ACC112 (cell line): Measurements from ENCODE around the gene ULK4.

ENCODE experiments used
- H2AFZ ChIP-seq: fragments of 200-600 bp; sonication (generic); one replicate; pipeline ENCODE4 v1.6.0; 2017; ENCODE audit warnings: antibody characterized with exemption, low read length; ENCODE audit not compliant: unreplicated experiment
- H3K27ac ChIP-seq: fragments of 200-600 bp; sonication (generic); 2 replicates; pipeline ENCODE4 v1.5.1; 2014; ENCODE audit warnings: low read depth, mild to moderate bottlenecking, antibody characterized with exemption, low read length, moderate library complexity
- H3K27me3 ChIP-seq: fragments of 200-600 bp; sonication (generic); 2 replicates; pipeline ENCODE4 v1.6.1; 2014; ENCODE audit warnings: mild to moderate bottlenecking, antibody characterized with exemption, low read length, moderate library complexity, mixed read lengths; ENCODE audit not compliant: insufficient read depth
- H3K36me3 ChIP-seq: fragments of 200-600 bp; sonication (generic); 2 replicates; pipeline ENCODE4 v1.6.1; 2016; ENCODE audit warnings: mild to moderate bottlenecking, antibody characterized with exemption, low read length, moderate library complexity, mixed read lengths; ENCODE audit not compliant: insufficient read depth
- H3K4me1 ChIP-seq: fragments of 200-600 bp; sonication (generic); one replicate; pipeline ENCODE4 v1.6.1; 2016; ENCODE audit warnings: low read length, mixed read lengths; ENCODE audit not compliant: insufficient read depth, unreplicated experiment, control insufficient read depth
- H3K4me3 ChIP-seq: fragments of 200-600 bp; sonication (generic); 2 replicates; pipeline ENCODE4 v1.5.1; 2014; ENCODE audit warnings: mild to moderate bottlenecking, low read depth, low read length
- H3K79me2 ChIP-seq: fragments of 200-600 bp; sonication (generic); one replicate; pipeline ENCODE4 v1.6.0; 2016; ENCODE audit warnings: low read length; ENCODE audit not compliant: control insufficient read depth, unreplicated experiment, insufficient read depth

Gene ULK4

DNA sequence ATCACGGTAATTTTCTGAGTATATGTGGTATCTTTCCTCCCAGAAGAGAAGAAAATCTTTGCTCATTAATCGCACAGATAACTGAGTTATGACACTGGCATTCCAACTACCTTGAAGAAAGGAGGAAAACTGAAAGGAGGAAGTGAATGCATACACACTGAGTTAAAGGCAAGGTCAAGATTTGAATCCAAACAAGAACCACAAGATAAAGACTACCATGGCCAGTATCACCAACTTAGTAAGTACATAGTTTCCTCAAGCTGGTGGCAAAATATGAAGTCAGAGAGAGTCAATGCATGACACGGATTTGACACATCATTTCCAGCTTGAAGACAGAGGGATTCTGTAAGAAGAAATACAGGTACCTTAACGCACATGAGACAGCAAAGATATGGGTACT, 287.5 kb downstream of the ULK4 start:
- peaks cover 3% of the 10 kb centered on the region for H3K4me1 ChIP-seq
- H3K79me2 ChIP-seq: no peaks in the 10 kb centered on the region
- no peak overlapping the region for H3K27ac ChIP-seq
- H3K36me3 ChIP-seq: no peaks in the 10 kb centered on the region
- H3K4me3 ChIP-seq: no peak overlapping the region
- H3K27me3 ChIP-seq: no peaks in the 10 kb centered on the region
- no peak overlapping the region for H2AFZ ChIP-seq

DNA sequence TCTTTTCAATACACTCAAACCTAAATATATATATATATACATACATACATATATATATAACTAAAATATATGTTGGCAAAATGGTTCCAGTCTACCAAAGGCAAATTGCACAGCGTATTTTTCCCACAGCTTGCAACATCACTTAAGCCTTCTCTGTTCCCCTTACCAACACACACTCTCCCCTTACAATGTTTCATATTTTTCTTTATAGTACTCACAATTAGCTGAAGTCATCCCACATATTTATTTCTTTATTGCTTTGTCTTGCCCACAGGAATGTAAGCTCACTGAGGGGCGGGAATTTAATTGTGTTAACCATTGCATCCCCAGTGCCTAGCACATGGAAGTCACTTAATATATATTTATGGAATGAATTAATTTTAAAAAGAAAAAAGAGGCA, 288.3 kb downstream of the ULK4 start:
- Histone ChIP-seq H3K36me3 (no peaks in the 10 kb centered on the region), H3K4me1 (peaks cover 3% of the 10 kb centered on the region), H3K27ac (no peak overlapping the region), H3K79me2 (no peaks in the 10 kb centered on the region), H3K4me3 (no peak overlapping the region), H2AFZ (no peak overlapping the region), H3K27me3 (no peaks in the 10 kb centered on the region)

DNA sequence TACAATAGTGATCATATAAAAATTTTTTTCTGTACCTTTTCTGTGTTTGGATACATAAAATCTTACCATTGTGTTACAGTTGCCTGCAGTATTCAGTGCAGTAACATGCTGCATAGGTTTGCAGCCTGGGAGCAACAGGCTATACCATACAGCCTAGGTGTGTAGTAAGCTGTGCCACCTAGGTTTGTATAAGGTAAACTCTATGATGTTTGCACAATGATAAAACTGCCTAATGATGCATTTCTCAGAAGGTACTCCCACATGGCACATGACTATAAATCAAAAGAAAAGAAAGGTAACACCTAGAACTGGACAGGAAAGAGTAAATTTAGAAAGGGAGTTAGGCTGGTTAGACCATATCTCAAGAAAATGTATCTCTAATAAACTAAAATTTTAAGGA, 293.5 kb downstream of the ULK4 start:
- H3K27me3 ChIP-seq: no peaks in the 10 kb centered on the region
- no peak overlapping the region for H3K27ac ChIP-seq
- H3K79me2 ChIP-seq: no peaks in the 10 kb centered on the region
- H3K4me1 ChIP-seq: peaks cover 3% of the 10 kb centered on the region
- H3K36me3 ChIP-seq: no peaks in the 10 kb centered on the region
- no peak overlapping the region for H3K4me3 ChIP-seq
- H2AFZ ChIP-seq: no peak overlapping the region

DNA sequence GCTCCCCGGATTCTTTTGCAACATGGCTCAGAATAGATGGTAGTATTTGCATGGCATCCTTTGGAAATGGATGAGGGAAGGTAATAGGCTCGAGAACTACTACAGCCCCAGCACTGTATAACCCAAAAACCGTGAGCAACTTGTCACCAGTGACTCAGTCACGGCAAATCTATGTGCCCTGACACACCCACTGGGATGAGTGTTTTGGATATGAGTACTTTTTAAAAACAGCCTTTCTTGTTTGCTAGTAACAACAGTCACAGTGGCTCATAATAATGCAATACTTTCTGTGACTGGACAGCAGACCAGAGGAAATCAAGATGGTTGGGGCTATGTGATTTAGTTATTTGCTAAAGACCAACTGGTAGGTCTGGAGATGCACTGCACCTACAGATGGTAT, 299.6 kb downstream of the ULK4 start:
- Histone ChIP-seq H3K4me3 (no peak overlapping the region), H3K27ac (no peak overlapping the region), H3K79me2 (no peaks in the 10 kb centered on the region), H3K27me3 (no peaks in the 10 kb centered on the region), H3K36me3 (no peaks in the 10 kb centered on the region), H2AFZ (no peak overlapping the region), H3K4me1 (no peaks in the 10 kb centered on the region)

DNA sequence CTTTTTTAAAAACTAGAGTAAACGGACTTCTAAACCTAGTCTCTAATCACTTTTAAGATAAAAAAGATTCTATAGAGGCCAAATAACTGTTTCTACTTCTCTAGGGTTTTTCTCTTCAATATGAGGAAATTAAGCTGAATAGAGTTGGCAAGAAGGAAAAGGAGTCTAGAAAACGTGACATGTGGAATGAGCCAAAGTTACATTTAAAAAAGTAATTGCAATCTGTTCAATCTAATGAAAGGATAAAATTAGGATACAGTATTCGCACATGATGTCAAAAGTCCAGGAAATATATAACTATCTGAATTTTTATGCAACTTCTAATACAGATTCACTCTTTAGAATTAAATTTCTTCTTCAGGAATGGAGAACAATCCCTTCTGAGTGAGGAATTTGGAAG, 300.1 kb downstream of the ULK4 start:
- Histone ChIP-seq H3K4me1 (no peaks in the 10 kb centered on the region), H3K36me3 (no peaks in the 10 kb centered on the region), H2AFZ (no peak overlapping the region), H3K79me2 (no peaks in the 10 kb centered on the region), H3K4me3 (no peak overlapping the region), H3K27ac (no peak overlapping the region), H3K27me3 (no peaks in the 10 kb centered on the region)

DNA sequence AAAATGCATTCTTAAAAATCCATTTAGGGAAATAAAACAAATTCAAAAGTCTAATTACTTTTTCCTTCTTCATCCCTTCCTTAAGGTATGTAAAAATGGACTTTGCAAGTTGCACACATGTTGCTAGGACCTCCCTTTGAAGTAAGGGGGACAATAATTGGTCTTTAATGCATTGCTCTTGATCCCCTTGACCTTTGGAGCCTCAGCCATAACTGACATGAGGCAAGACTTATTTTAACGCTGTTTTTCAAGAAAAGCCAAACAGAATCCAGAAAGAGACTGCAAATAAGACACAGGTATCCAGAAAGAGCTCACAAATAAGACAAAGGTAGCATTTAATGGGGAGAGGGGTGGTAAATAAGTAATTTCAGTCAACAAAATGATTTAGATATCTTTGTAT, 301.4 kb downstream of the ULK4 start:
- no peaks in the 10 kb centered on the region for H3K36me3 ChIP-seq
- H3K27me3 ChIP-seq: no peaks in the 10 kb centered on the region
- H3K27ac ChIP-seq: no peak overlapping the region
- no peaks in the 10 kb centered on the region for H3K79me2 ChIP-seq
- no peaks in the 10 kb centered on the region for H3K4me1 ChIP-seq
- H3K4me3 ChIP-seq: no peak overlapping the region
- no peak overlapping the region for H2AFZ ChIP-seq

DNA sequence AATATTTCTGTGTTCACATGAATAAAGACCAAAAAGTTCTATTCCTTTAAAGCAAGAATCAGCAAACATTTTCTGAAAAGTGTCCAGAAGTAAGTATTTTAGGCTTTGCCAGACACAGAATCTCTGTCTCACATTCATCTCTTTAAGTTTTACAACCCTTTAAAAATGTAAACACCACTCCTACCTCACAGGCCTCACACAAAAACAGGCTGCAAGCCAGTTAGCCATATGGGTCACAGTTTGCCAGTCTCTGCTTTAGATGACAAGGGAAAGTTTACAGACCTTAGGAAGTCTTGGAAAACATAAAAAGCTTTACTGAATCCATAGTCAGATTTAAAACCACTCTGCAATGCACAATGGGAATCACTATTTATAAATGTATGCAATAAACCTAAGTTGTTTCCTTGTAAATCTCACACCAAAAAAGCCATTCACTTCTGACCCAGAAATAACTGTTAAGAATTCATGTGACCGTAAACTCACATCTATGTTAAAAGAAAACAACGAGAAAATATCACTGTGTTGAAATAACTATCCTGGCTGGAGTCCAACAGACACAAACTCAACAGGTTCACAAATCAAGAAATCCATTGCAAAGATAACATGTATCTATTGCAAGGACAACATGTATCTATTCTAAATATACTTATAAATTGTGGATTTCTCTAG, 308.2 kb downstream of the ULK4 start:
- Histone ChIP-seq H3K4me1 (no peaks in the 10 kb centered on the region), H3K79me2 (no peaks in the 10 kb centered on the region), H3K36me3 (no peaks in the 10 kb centered on the region), H3K27me3 (no peaks in the 10 kb centered on the region), H3K27ac (no peak overlapping the region), H2AFZ (no peak overlapping the region), H3K4me3 (no peak overlapping the region)

DNA sequence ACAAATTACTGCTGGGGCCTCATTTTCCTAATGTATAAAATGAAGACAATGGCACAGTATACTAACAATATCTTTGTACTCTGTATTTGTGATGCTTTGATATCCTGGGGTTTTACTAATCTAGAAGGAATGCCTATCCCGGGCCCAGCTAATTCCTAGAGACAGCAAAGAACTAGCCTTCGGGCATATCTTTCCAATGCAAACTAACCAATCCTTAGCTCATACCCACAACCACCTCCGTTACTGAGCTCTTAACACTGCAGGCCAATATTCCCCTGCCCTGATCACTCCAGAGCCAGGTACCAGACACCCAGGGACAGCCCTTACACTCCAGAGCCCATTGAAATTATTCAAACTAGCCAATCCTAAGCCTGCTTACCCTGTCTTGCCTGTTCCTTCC, 309.0 kb downstream of the ULK4 start:
- Histone ChIP-seq H3K4me3 (no peak overlapping the region), H3K79me2 (no peaks in the 10 kb centered on the region), H2AFZ (no peak overlapping the region), H3K27ac (no peak overlapping the region), H3K27me3 (no peaks in the 10 kb centered on the region), H3K36me3 (no peaks in the 10 kb centered on the region), H3K4me1 (no peaks in the 10 kb centered on the region)

DNA sequence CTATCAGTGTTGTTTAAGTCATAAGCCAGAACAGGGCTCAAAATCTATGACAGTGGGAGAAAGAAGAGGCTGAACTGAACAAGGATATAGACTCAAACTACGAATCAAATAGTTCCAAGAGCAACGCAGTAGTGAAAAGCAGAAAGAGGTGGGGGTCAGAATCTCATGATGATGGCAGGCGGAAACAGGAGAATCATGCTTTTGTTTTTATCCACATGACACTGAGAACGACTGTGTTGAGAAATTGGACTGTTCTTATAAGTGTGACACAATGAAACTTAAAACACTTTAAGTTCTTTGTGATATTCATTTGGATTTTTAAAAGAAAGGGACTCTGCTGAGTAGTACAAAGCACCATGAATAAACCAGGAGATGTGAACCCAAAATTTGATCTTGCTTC, 309.4 kb downstream of the ULK4 start:
- no peaks in the 10 kb centered on the region for H3K4me1 ChIP-seq
- no peak overlapping the region for H3K27ac ChIP-seq
- no peaks in the 10 kb centered on the region for H3K79me2 ChIP-seq
- H3K27me3 ChIP-seq: no peaks in the 10 kb centered on the region
- no peak overlapping the region for H3K4me3 ChIP-seq
- H3K36me3 ChIP-seq: no peaks in the 10 kb centered on the region
- H2AFZ ChIP-seq: no peak overlapping the region

DNA sequence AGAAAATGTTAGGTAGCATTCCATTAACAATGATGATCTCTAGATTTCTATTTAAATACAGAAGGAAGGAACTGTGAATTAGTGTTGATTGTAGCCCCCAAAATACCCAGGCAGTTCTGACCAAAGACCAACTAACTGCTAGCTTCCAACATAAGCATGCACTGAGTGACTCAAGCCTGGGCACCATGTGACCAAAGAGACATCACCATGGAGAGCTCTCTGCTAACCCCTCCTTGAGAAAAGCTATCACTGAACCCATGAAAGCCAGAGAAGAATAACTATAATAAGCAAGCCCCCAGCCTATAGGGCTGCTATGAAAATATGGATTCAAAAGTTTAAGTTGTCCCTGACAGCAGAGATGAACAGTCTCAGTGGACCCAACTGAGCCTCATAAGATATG, 310.2 kb downstream of the ULK4 start:
- Histone ChIP-seq H3K79me2 (no peaks in the 10 kb centered on the region), H3K36me3 (no peaks in the 10 kb centered on the region), H3K27me3 (no peaks in the 10 kb centered on the region), H3K4me1 (no peaks in the 10 kb centered on the region), H2AFZ (no peak overlapping the region), H3K4me3 (no peak overlapping the region), H3K27ac (no peak overlapping the region)

DNA sequence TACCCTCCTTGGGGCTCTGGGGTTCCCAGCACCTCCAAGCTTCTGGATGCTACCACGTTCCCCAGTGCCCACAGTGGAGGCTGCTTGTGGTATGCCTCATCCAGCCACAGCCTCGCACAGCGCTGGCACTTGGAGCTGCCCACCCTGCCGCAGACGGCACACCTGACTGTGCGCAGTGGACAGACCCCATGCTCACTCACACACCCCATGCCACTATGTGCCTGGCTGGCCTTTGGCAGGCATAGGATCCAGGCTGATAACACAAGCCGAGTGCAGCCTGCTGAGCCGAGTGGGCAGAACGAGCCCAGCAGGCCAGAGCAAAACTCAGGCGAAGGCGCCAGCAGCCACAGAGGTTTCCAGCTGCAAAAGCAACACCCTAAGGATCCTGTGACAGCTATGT, 311.5 kb downstream of the ULK4 start:
- H3K4me1 ChIP-seq: no peaks in the 10 kb centered on the region
- no peaks in the 10 kb centered on the region for H3K27me3 ChIP-seq
- no peaks in the 10 kb centered on the region for H3K79me2 ChIP-seq
- no peak overlapping the region for H3K27ac ChIP-seq
- H3K4me3 ChIP-seq: no peak overlapping the region
- no peak overlapping the region for H2AFZ ChIP-seq
- H3K36me3 ChIP-seq: no peaks in the 10 kb centered on the region
